Activated T-helper 1 cell treated with anti-CD3 and anti-CD28 coated beads, Interleukin-12 subunit alpha, Interleukin-12 subunit beta, Interleukin-2, Interleukin-4 antibody, amounts not matched to agents 30 ng/mL and 10 ng/mL and 1 ng/mL, durations not matched to agents 14 hours and 24 hours and 36 hours (primary cell): ENCODE measurements around the gene IFFO2. TPM values are rescaled to one million over a fixed set of nuclear protein-coding genes. Genes with fewer than 3 reads are reported as not detected.
A peak's percentile ranks its signal among the peaks of the same experiment; 100 is the strongest.
"Not testable (repeated sequence)": the region's sequence is repeated elsewhere in the genome, so short reads cannot be mapped to it uniquely, and the experiment has no call there.

Experiments used
- DNase-seq: peaks from one replicate; pipeline ENCODE4 v3.0.0; 2021; ENCODE audit warnings: low spot score
- H3K27ac Mint-ChIP-seq: one replicate; pipeline ENCODE4 v1.8.0; 2021; ENCODE audit warnings: mild to moderate bottlenecking, mixed read lengths
- H3K27me3 Mint-ChIP-seq: one replicate; pipeline ENCODE4 v1.8.0; 2022; ENCODE audit warnings: mild to moderate bottlenecking, moderate library complexity, mixed read lengths; ENCODE audit not compliant: insufficient read depth
- H3K36me3 Mint-ChIP-seq: one replicate; pipeline ENCODE4 v1.8.0; 2021; ENCODE audit warnings: low read depth, mixed read lengths
- H3K4me1 Mint-ChIP-seq: one replicate; pipeline ENCODE4 v1.8.0; 2021; ENCODE audit warnings: low read depth, mixed read lengths
- H3K4me3 Mint-ChIP-seq: one replicate; pipeline ENCODE4 v1.8.0; 2021; ENCODE audit warnings: mild to moderate bottlenecking, moderate library complexity, mixed read lengths
- H3K9me3 Mint-ChIP-seq: one replicate; pipeline ENCODE4 v1.8.0; 2021; ENCODE audit warnings: mixed read lengths
- intact Hi-C: fragments of 100-400 bp; cut with micrococcal nuclease; formaldehyde crosslinking; loops from one replicate; pipeline ENCODE4 v1.15.1; 2024
- total RNA-seq: library from RNA; stranded (reverse); gene quantifications from 2 replicates; pipeline ENCODE4 v1.2.3, GENCODE V29; 2022

Gene IFFO2
- total RNA-seq, 1 donor from 2014 or later, result 31.8 TPM

DNA sequence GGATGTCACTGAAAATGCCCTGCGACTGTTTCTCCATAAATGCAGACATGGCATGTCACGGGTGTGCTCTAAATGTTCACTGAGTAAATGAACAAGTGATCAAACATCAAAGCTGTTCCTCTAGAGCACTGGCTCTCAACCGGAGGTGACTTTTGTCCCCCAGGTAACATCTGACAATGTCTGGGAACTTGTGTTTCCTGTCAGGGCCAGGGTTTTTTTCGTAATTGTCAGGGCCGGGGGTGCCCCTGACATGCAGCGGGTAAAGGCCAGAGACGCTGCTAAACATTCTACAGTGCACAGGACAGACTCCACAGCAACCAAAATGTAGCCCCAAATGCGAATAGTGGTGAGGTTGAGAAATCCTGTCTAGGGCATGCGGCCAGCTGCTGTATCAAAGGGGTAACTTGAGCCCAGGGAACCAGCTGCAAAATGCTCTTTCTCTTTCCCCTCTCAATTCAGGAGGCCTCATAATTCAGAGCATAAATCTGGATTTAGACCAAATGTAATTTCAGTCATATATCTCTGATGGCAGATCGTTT is 56.1 kb downstream of the IFFO2 start:
- peak overlapping the region; percentile 23 for H3K27ac Mint-ChIP-seq
- no peak for DNase-seq
- H3K27me3 Mint-ChIP-seq, result no peaks in the 10 kb centered on the region
- peak overlapping the region; percentile 74 for H3K4me3 Mint-ChIP-seq
- intact Hi-C loops, result loop anchor here (5.0 kb wide), 1 partner anchor 312 kb away; the partner anchor contains the start of gene UBR4
- peaks cover 39% of the 10 kb centered on the region for H3K4me1 Mint-ChIP-seq
- H3K36me3 Mint-ChIP-seq, result peaks cover 3% of the 10 kb centered on the region
- H3K9me3 Mint-ChIP-seq, result no peaks in the 10 kb centered on the region

- no peak for DNase-seq
- peaks cover 3% of the 10 kb centered on the region for H3K36me3 Mint-ChIP-seq
- intact Hi-C loops, result loop anchor here (5.0 kb wide), 1 partner anchor 313 kb away; the partner anchor contains the start of gene UBR4
- no peak overlapping the region for H3K4me3 Mint-ChIP-seq
- no peaks in the 10 kb centered on the region for H3K27me3 Mint-ChIP-seq
- peaks cover 39% of the 10 kb centered on the region for H3K4me1 Mint-ChIP-seq
- no peak overlapping the region for H3K27ac Mint-ChIP-seq
- no peaks in the 10 kb centered on the region for H3K9me3 Mint-ChIP-seq
Observed at GRCh38 chr1:18899363-18900049, 57.0 kb downstream of the IFFO2 start.

- Mint-ChIP-seq H3K36me3 (no peaks in the 10 kb centered on the region), H3K27me3 (no peaks in the 10 kb centered on the region)
Observed at GRCh38 chr1:18898567-18898966, 57.9 kb downstream of the IFFO2 start.

GRCh38 chr1:18895317-18895716 is 61.2 kb downstream of the IFFO2 start:
- no peaks in the 10 kb centered on the region for H3K27me3 Mint-ChIP-seq
- intact Hi-C loops, result no loop called here
- H3K4me3 Mint-ChIP-seq, result no peak overlapping the region
- no peaks in the 10 kb centered on the region for H3K9me3 Mint-ChIP-seq
- no peak overlapping the region for H3K27ac Mint-ChIP-seq
- no peak for DNase-seq
- peaks cover 11% of the 10 kb centered on the region for H3K4me1 Mint-ChIP-seq
- no peaks in the 10 kb centered on the region for H3K36me3 Mint-ChIP-seq

More at GRCh38 chr1:18898567-18898966, 57.9 kb downstream of the IFFO2 start:
- no peak for DNase-seq
- H3K27ac Mint-ChIP-seq, result no peak overlapping the region
- H3K4me3 Mint-ChIP-seq, result no peak overlapping the region
- intact Hi-C loops, result no loop called here
- peaks cover 31% of the 10 kb centered on the region for H3K4me1 Mint-ChIP-seq
- H3K9me3 Mint-ChIP-seq, result no peaks in the 10 kb centered on the region

DNA sequence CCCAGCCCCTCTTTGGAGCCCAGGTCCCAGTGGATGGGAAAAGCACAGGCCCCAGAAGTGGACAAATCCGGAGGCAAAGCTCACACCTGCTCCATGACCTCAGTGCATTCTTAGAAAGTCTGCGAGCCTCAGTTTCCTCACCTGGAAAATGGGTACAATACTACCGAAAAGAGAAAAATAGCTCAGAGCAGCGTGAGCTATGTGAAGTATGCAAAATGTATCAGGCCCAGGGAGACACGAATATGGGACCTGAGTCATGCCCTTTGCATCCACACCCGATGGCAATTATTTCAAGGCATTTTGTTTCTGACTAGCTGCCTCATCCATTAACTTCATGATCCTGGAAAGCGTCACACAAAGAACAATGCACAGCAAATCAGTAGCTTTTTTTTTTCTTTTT is 63.4 kb downstream of the IFFO2 start:
- DNase-seq, result no peak
- H3K27me3 Mint-ChIP-seq, result no peaks in the 10 kb centered on the region
- no peak overlapping the region for H3K27ac Mint-ChIP-seq
- H3K36me3 Mint-ChIP-seq, result no peaks in the 10 kb centered on the region
- H3K9me3 Mint-ChIP-seq, result no peaks in the 10 kb centered on the region
- H3K4me1 Mint-ChIP-seq, result no peaks in the 10 kb centered on the region
- no peak overlapping the region for H3K4me3 Mint-ChIP-seq
- intact Hi-C loops, result no loop called here

DNA sequence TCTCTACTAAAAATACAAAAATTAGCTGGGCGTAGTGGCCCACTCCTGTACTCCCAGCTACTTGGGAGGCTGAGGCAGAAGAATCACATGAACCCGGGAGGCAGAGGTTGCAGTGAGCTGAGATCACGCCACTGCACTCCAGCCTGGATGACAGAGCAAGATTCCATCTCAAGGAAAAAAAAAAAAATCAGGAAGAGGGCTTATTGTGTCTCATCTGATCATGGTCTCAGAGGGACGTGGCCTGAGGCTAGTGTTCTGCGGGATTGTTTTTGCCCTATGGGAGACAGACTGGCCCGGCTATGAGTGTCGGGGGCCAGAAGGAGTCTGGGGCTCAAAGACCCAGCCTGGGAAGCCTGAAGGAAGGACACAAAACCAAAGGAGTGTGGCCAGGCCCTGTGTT is 64.6 kb downstream of the IFFO2 start:
- H3K4me3 Mint-ChIP-seq, H3K4me1 Mint-ChIP-seq, H3K27ac Mint-ChIP-seq, H3K9me3 Mint-ChIP-seq, H3K36me3 Mint-ChIP-seq, intact Hi-C loops, H3K27me3 Mint-ChIP-seq, DNase-seq: not testable (repeated sequence)

DNA sequence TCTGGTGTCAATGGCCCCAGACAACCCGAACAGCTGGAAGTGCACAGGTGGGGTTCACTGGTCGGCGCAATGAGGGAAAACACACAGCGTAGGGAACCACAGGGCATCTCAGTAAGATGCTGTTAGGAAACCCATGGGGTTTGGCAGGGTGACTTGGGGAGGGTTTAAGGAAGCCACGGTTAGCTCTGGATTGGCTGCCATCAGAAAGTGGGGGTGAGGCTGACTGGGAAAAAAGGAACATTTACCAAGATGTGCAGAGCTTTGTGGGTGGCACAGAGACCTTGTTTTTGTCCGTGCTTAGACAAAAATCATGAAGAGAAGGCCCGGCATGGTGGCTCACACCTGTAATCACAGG is 65.1 kb downstream of the IFFO2 start:
- DNase-seq, result no peak
- no peaks in the 10 kb centered on the region for H3K9me3 Mint-ChIP-seq
- H3K27ac Mint-ChIP-seq, result no peak overlapping the region
- H3K4me1 Mint-ChIP-seq, result no peaks in the 10 kb centered on the region
- no peaks in the 10 kb centered on the region for H3K27me3 Mint-ChIP-seq
- intact Hi-C loops, result no loop called here
- no peaks in the 10 kb centered on the region for H3K36me3 Mint-ChIP-seq
- no peak overlapping the region for H3K4me3 Mint-ChIP-seq

- intact Hi-C loops, result no loop called here
Observed at GRCh38 chr1:18890706-18891425, 65.6 kb downstream of the IFFO2 start.

DNA sequence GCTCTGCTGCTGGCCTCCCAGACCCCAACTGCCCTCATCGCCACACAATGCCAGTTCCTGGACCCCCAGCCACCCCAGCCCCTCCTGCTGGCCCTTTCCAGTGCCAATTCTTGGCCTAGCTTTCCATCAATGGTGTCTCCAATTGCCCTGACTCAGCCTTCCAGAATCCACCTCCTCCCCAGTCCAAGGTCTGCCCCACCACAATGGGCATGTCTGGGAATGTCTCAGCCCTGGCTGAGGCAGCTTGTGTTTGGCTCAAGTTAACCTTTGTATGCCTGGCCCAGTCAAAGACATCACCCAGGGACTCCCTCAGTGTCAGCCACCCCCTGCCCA is 70.5 kb downstream of the IFFO2 start:
- no peaks in the 10 kb centered on the region for H3K27me3 Mint-ChIP-seq
- H3K36me3 Mint-ChIP-seq, result no peaks in the 10 kb centered on the region
- DNase-seq, result no peak
- intact Hi-C loops, result no loop called here
- no peak overlapping the region for H3K27ac Mint-ChIP-seq
- H3K4me3 Mint-ChIP-seq, result no peak overlapping the region
- H3K4me1 Mint-ChIP-seq, result no peaks in the 10 kb centered on the region
- H3K9me3 Mint-ChIP-seq, result no peaks in the 10 kb centered on the region

More at GRCh38 chr1:18890706-18891425, 65.6 kb downstream of the IFFO2 start:
- DNase-seq, result no peak
- Mint-ChIP-seq H3K4me3 (no peak overlapping the region), H3K4me1 (no peaks in the 10 kb centered on the region), H3K27me3 (no peaks in the 10 kb centered on the region), H3K36me3 (no peaks in the 10 kb centered on the region), H3K27ac (no peak overlapping the region), H3K9me3 (no peaks in the 10 kb centered on the region)

- H3K27ac Mint-ChIP-seq, result no peak overlapping the region
- intact Hi-C loops, result no loop called here
Observed at GRCh38 chr1:18885311-18886002, 71.0 kb downstream of the IFFO2 start.

DNA sequence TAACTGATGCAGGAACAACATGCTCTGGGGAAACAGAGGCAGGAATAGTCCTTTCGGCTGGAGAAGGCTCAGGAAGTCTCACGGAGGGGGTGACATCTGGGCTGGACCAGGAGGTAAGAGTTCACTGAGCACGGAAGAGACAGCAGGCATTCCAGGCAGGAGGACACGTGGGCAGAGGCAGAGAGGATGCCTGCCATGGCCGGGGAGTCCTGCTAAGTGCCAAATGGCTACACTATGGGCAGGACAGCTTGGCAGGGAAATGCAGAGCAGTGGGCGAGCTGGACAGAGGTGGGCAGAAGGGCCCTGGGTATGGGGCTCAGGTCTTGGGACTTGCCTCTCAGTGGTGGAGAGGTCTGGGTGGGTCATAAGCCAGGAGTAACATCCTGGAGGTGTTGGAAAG is 71.7 kb downstream of the IFFO2 start:
- H3K4me1 Mint-ChIP-seq, result no peaks in the 10 kb centered on the region
- no peak for DNase-seq
- H3K27me3 Mint-ChIP-seq, result no peaks in the 10 kb centered on the region
- H3K4me3 Mint-ChIP-seq, result no peak overlapping the region
- H3K36me3 Mint-ChIP-seq, result no peaks in the 10 kb centered on the region
- no peaks in the 10 kb centered on the region for H3K9me3 Mint-ChIP-seq
- intact Hi-C loops, result loop anchor here (1.0 kb wide), 5 partner anchors 23 to 357 kb away; no protein-coding TSS in a partner anchor
- H3K27ac Mint-ChIP-seq, result no peak overlapping the region

More at GRCh38 chr1:18885311-18886002, 71.0 kb downstream of the IFFO2 start:
- H3K27me3 Mint-ChIP-seq, result no peaks in the 10 kb centered on the region
- DNase-seq, result no peak
- no peaks in the 10 kb centered on the region for H3K36me3 Mint-ChIP-seq
- no peaks in the 10 kb centered on the region for H3K4me1 Mint-ChIP-seq
- H3K9me3 Mint-ChIP-seq, result no peaks in the 10 kb centered on the region
- H3K4me3 Mint-ChIP-seq, result no peak overlapping the region

- intact Hi-C loops, result loop anchor here (1.0 kb wide), 5 partner anchors 23 to 357 kb away; no protein-coding TSS in a partner anchor
- Mint-ChIP-seq H3K4me3 (no peak overlapping the region), H3K4me1 (no peaks in the 10 kb centered on the region), H3K36me3 (no peaks in the 10 kb centered on the region), H3K9me3 (no peaks in the 10 kb centered on the region), H3K27ac (no peak overlapping the region), H3K27me3 (no peaks in the 10 kb centered on the region)
- DNase-seq, result no peak
Observed at GRCh38 chr1:18884419-18884717, 72.1 kb downstream of the IFFO2 start.
